ENCODE results near the gene FRAS1.

Gene FRAS1

GRCh38 chr4:78356251-78356786, 299.2 kb downstream of the FRAS1 start:
- H3K4me3 ChIP-seq (ENCODE audit: low read depth, low read length) = no peak overlapping the region

- H3K4me3 ChIP-seq (ENCODE audit: low read depth, low read length) = no peak overlapping the region
Measured at GRCh38 chr4:78357122-78357521, 300.0 kb downstream of the FRAS1 start.

DNA sequence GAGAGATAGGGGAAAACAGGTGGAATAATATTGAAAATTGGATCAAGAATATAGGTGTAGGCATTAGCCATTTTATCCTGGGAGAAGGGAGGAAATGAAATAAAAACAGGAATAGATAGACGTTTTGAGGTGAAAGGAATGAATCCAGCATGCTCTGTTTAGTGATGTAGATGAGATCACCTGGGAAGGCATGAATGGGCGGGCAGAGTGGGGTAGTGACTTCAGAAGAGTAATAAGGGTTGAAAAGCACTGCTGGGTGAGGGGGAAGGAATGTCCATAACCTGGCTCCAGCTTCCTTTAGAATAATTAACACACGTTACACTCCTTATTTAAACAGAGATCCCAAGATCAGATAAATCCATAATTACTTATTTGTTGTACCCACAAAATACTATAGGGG, 303.3 kb downstream of the FRAS1 start:
- H3K4me3 ChIP-seq (ENCODE audit: low read depth, low read length) = no peak overlapping the region

- no peak overlapping the region for H3K4me3 ChIP-seq (ENCODE audit: low read depth, low read length)
Measured at GRCh38 chr4:78361621-78362120, 304.5 kb downstream of the FRAS1 start.

DNA sequence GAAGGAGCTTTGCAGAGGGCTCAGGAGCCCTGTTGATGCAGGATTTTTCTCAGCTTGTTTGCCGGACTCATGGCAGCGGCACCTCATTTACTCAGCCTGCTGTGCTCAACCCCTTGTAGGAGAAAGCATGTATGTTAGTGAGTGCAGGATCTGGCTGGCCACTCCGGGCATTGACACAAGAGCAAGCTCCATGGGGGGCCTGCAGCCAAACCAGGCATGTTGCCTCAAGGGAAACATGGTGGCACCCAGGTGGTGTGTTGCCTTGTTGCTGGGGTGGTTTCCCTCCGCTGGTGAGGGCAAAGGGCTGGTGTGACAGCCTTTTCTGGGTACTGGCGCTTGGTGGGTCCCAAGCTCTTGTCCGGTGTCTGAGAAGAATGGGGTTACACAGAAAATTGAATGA, 305.2 kb downstream of the FRAS1 start:
- no peak overlapping the region for H3K4me3 ChIP-seq (ENCODE audit: low read depth, low read length)

GRCh38 chr4:78363031-78363570, 306.0 kb downstream of the FRAS1 start:
- no peak overlapping the region for H3K4me3 ChIP-seq (ENCODE audit: low read depth, low read length)

GRCh38 chr4:78369679-78370078, 312.6 kb downstream of the FRAS1 start:
- H3K4me3 ChIP-seq (ENCODE audit: low read depth, low read length) = no peak overlapping the region

GRCh38 chr4:78370631-78371372, 313.7 kb downstream of the FRAS1 start:
- H3K4me3 ChIP-seq (ENCODE audit: low read depth, low read length) = no peak overlapping the region

- H3K4me3 ChIP-seq (ENCODE audit: low read depth, low read length) = no peak overlapping the region
Measured at GRCh38 chr4:78372355-78372988, 315.3 kb downstream of the FRAS1 start.

- no peak overlapping the region for H3K4me3 ChIP-seq (ENCODE audit: low read depth, low read length)
Measured at GRCh38 chr4:78377555-78377954, 320.4 kb downstream of the FRAS1 start.

GRCh38 chr4:78379040-78379439, 321.9 kb downstream of the FRAS1 start:
- H3K4me3 ChIP-seq (ENCODE audit: low read depth, low read length) = no peak overlapping the region

- H3K4me3 ChIP-seq (ENCODE audit: low read depth, low read length) = no peak overlapping the region
Measured at GRCh38 chr4:78379991-78380729, 323.0 kb downstream of the FRAS1 start.

DNA sequence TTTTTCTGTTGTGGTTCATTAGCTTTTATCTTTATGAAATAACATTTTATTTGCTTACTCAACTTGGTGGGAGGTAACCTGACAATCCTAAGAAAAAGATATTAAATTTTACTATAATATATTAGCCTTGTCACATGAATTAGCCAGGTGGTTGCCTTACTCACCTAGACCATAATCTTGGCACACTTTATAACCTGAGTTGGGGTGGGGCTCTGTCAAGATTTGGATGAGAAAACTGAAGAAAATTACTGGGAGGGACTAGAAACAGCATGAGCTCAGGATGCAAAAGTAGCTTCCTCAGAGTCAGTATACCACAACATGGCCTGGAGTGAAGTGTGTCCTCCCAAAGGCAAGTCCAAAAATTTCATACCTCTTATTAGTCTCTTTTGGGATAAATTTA, 329.6 kb downstream of the FRAS1 start:
- no peak overlapping the region for H3K4me3 ChIP-seq (ENCODE audit: low read depth, low read length)

DNA sequence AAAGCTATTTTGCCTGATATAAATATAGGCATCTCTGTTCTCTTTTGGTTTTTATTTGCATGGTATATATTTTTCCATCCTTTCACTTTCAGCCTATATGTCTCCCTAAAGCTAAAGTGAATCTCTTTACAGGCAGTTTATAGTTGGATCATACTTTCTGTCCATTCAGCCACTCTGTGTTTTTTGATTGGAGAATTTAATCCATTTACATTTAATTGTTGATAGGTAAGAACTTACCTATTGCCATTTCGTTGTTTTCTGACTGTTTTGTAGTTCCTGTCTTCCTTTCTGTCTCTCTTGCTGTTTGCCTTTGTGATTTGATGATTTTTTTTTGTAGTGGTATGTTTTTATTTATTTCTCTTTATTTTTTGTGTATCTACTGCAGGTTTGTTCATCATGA, 338.5 kb downstream of the FRAS1 start:
- no peak overlapping the region for H3K4me3 ChIP-seq (ENCODE audit: low read depth, low read length)

GRCh38 chr4:78396613-78397291, 339.6 kb downstream of the FRAS1 start:
- H3K4me3 ChIP-seq (ENCODE audit: low read depth, low read length) = no peak overlapping the region

- no peak overlapping the region for H3K4me3 ChIP-seq (ENCODE audit: low read depth, low read length)
Measured at GRCh38 chr4:78397292-78397630, 340.1 kb downstream of the FRAS1 start.

DNA sequence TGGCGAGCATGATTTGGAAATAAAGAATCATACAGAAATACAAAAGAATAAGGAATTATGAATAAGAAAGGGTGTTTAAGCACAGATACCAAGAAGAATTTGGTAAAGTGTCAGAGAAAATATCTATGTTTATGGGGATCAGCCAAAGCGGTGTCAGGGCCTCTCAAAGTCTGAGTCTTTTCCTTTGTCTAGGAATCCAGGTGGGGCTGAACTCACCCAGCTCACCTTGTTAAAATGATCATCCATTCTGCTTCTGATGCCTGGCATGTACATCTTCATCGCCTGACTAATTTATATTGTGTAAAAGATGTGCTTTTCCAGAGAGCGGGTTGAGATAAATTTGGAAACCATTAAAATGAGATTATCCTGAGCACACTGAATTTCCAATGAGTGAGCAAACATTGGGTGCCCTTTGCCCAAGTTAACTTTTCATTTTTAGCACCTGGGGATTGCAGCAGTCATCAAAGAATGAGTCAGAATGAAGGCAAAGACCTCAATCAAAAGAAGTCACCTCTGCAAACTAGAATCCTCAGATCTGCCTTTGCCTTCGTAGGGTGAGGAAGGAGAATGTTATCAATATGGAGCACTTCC, 352.6 kb downstream of the FRAS1 start:
- no peak overlapping the region for H3K4me3 ChIP-seq (ENCODE audit: low read depth, low read length)

DNA sequence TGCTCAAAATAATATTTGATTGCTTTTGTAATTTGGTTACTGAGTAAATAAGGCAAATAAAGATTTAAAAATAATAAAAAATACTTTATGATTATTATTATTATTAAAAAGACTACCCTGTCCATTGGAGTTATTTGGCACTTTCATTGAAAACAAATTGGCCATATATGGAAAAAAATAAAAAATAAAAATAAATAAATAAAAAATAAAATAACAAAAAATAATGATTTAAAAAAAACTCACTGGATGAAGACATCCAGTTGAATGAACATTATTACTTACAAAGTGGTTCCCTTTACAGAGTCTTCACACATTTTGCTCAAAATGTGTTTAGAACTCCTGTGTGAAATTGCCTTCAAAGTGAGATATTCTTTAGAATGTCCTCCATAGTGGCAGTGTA, 353.1 kb downstream of the FRAS1 start:
- no peak overlapping the region for H3K4me3 ChIP-seq (ENCODE audit: low read depth, low read length)

- H3K4me3 ChIP-seq (ENCODE audit: low read depth, low read length) = no peak overlapping the region
Measured at GRCh38 chr4:78410676-78411075, 353.6 kb downstream of the FRAS1 start.

- no peak overlapping the region for H3K4me3 ChIP-seq (ENCODE audit: low read depth, low read length)
Measured at GRCh38 chr4:78414116-78414515, 357.0 kb downstream of the FRAS1 start.

Data from iPS-11a (cell line).